Skeletal muscle satellite cell (primary cell): ENCODE data around the gene ATPAF2.

Experiments used
- H3K27me3 ChIP-seq: 2 replicates; pipeline ENCODE4 v1.7.0; 2013; ENCODE audit warnings: low read length; ENCODE audit not compliant: control insufficient read depth, insufficient read depth
- H3K36me3 ChIP-seq: 2 replicates; pipeline ENCODE4 v1.7.0; 2013; ENCODE audit warnings: mild to moderate bottlenecking, control low read depth, low read length; ENCODE audit not compliant: insufficient read depth
- H3K4me1 ChIP-seq: 2 replicates; pipeline ENCODE4 v1.7.0; 2013; ENCODE audit warnings: low read length; ENCODE audit not compliant: control insufficient read depth, insufficient read depth
- H3K4me2 ChIP-seq: 2 replicates; pipeline ENCODE4 v1.7.0; 2013; ENCODE audit warnings: mild to moderate bottlenecking, low read length
- H3K4me3 ChIP-seq: 2 replicates; pipeline ENCODE4 v1.7.0; 2013; ENCODE audit warnings: low read length
- H3K9ac ChIP-seq: 2 replicates; pipeline ENCODE4 v1.7.0; 2013; ENCODE audit warnings: mild to moderate bottlenecking, low read depth, low read length, moderate library complexity
- H3K9me3 ChIP-seq: replicated peaks from 2 replicates; pipeline ENCODE4 v1.7.0; 2013; ENCODE audit warnings: mild to moderate bottlenecking, control low read depth, low read length

ATPAF2 gene

DNA sequence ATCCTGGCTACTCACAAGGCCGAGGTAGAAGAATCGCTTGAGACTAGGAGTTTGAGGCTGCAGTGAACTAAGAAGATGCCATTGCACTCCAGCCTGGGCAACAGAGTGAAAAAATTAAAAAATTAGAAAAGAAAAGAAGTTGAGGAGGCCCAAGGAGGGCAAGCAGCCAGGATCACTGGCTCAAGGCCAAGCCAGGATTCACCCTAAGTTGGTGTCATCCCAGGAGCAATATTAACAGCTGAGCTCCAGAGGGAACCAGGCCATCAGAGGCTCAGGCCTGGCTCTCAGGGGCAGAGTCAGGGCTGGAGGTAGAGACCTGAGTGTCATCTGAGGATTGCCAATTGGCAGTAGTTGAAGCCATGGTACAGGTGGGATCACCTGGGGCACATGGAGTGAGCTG lies 45.6 kb downstream of the ATPAF2 start:
- H3K9ac ChIP-seq, result no peak overlapping the region
- no peak overlapping the region for H3K4me2 ChIP-seq
- H3K4me1 ChIP-seq, result peaks cover 13% of the 10 kb centered on the region
- no peaks in the 10 kb centered on the region for H3K9me3 ChIP-seq
- no peaks in the 10 kb centered on the region for H3K27me3 ChIP-seq
- no peak overlapping the region for H3K4me3 ChIP-seq
- no peaks in the 10 kb centered on the region for H3K36me3 ChIP-seq

DNA sequence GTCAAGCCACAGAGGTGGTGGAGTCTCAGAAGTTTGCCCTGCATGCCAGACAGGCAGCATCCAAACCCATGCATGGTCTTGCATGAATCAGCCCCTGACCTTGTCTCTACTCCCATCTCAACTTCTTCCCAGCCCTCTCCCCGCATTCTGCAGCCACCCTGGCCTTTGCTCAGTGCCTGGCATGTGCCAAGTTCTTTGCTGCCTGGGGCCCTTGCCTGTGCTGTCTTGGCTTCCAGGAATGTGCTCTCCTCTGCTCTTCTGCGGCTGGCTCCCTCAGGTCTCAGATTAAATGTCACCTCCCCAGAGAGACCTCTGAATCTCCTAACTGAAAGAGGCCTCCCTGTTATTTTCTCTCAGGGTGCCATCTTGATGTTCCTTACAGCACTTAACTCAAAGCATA lies 48.7 kb downstream of the ATPAF2 start:
- Histone ChIP-seq H3K9me3 (no peaks in the 10 kb centered on the region), H3K9ac (no peak overlapping the region), H3K4me1 (peaks cover 13% of the 10 kb centered on the region), H3K4me2 (no peak overlapping the region), H3K36me3 (no peaks in the 10 kb centered on the region), H3K27me3 (no peaks in the 10 kb centered on the region), H3K4me3 (no peak overlapping the region)

DNA sequence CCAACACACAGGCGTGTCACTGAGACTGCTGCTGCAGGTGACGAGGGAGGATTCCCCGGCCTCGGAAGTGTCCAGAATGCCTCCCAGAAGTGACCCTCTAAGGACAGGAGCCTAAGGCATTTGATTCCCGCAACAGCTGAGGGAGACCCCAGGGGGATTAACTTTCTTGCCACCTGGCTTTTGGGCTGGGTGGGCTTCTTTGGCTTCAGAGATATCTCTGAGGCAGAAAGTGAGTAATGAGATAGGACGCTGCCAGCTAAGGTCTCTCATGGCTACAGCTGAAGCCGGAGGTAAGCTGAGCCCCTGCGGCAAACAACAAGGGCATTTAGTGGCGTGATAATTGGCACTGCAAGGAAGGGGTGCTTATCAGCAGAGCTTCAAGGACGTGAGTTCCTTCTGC lies 49.4 kb downstream of the ATPAF2 start:
- Histone ChIP-seq H3K27me3 (no peaks in the 10 kb centered on the region), H3K4me2 (no peak overlapping the region), H3K9me3 (no peaks in the 10 kb centered on the region), H3K4me1 (peaks cover 13% of the 10 kb centered on the region), H3K36me3 (no peaks in the 10 kb centered on the region), H3K9ac (no peak overlapping the region), H3K4me3 (no peak overlapping the region)

DNA sequence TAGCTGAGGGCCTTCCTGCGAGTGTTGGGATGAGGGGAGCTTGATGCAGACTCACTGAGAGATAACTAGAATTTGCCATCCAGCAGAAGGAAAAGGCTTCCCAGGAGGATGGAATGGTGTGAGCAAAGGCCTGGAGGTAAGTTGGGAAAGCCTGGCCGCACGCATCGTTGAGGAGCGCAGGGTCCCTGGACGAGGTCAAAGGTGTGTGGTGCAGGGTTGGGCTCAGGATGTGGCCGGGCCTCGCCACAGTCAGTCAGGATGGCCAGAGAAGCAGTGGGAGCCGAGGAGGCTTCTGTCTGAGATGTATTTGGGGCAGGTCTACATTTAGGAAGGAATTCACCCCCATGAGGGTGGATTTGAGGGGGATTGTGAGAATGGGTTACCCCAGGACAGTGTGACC lies 49.9 kb downstream of the ATPAF2 start:
- Histone ChIP-seq H3K4me1 (peaks cover 13% of the 10 kb centered on the region), H3K27me3 (no peaks in the 10 kb centered on the region), H3K9ac (no peak overlapping the region), H3K9me3 (no peaks in the 10 kb centered on the region), H3K4me3 (no peak overlapping the region), H3K36me3 (no peaks in the 10 kb centered on the region), H3K4me2 (no peak overlapping the region)

DNA sequence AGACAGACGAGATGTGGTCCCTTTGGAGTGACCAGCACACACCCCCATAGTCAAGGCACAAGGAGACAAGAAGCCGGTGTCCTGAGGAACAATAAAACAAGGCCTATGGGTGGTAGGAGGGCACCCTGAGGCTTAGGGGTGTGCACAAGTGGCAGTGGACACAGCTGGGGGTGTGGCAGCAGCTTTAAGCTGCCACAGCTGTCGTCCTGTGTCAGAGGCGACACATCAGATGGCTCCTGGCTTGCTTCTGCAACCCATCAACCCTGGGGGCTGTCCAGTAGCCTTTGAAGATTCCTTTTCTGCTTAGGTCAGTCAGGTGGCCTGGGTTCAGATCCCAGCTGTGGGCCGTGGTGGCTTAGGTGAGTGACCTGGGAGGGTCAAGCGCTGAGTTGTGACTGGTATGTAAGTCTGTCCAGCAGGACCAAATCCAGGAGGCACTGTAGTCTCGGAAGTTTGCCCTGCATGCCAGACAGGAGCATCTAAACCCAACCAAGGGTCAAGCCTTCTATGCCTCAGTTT lies 50.5 kb downstream of the ATPAF2 start:
- Histone ChIP-seq H3K4me2 (no peak overlapping the region), H3K9me3 (no peaks in the 10 kb centered on the region), H3K4me1 (peaks cover 13% of the 10 kb centered on the region), H3K36me3 (no peaks in the 10 kb centered on the region), H3K27me3 (no peaks in the 10 kb centered on the region), H3K4me3 (no peak overlapping the region), H3K9ac (no peak overlapping the region)

DNA sequence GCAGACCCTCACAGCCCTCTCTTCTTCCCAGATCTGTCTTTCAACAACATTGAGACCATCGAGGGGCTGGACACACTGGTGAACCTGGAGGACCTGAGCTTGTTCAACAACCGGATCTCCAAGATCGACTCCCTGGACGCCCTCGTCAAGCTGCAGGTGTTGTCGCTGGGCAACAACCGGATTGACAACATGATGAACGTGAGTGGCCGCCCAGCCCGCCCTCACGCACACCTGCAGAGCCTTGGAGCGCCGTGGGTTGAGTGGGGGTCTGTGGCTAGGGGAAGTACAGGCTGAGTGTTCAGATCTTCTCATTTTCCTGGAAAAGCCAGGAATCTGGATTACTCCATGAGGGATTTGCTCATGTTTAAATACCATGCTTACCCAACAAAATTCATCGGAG lies 51.1 kb downstream of the ATPAF2 start:
- no peak overlapping the region for H3K4me2 ChIP-seq
- no peaks in the 10 kb centered on the region for H3K36me3 ChIP-seq
- H3K4me3 ChIP-seq, result no peak overlapping the region
- H3K9me3 ChIP-seq, result no peaks in the 10 kb centered on the region
- no peak overlapping the region for H3K9ac ChIP-seq
- H3K4me1 ChIP-seq, result peaks cover 18% of the 10 kb centered on the region
- no peaks in the 10 kb centered on the region for H3K27me3 ChIP-seq

DNA sequence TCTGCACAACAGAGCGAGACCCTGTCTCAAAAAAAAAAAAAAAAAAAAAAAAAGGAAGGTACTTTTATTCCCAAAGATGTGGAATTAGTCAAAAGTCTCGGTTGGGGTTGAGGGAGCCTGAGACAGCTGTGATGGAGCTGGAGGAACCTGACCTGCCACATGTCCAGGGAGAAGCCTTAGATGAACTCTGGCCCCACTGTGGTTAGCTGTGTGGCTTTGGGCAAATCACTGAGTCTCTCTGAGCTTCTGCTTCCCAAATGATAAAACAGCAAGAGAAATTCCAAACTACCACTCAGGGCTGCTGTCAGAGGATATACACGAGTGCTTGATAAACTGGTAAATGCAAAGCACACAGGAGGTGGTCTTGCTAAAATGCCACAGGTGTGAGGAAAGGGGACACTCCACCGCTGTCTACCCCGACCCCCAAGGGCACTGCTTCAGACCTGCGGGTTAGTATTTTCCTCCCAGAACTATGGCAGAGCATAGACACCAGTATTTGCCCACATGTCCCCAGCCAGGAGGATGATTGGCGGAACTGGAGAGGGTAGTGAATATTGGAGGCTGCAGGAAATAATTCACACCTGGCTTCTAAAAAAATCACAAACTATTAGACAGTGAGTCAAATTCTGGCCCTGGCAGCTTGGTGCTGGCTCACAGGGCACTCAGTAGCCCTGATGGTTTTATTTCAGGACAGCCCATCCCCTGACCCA lies 51.6 kb downstream of the ATPAF2 start:
- H3K27me3 ChIP-seq, result no peaks in the 10 kb centered on the region
- no peak overlapping the region for H3K4me3 ChIP-seq
- H3K4me2 ChIP-seq, result no peak overlapping the region
- no peak overlapping the region for H3K9ac ChIP-seq
- H3K4me1 ChIP-seq, result peaks cover 18% of the 10 kb centered on the region
- H3K9me3 ChIP-seq, result no peaks in the 10 kb centered on the region
- H3K36me3 ChIP-seq, result no peaks in the 10 kb centered on the region

DNA sequence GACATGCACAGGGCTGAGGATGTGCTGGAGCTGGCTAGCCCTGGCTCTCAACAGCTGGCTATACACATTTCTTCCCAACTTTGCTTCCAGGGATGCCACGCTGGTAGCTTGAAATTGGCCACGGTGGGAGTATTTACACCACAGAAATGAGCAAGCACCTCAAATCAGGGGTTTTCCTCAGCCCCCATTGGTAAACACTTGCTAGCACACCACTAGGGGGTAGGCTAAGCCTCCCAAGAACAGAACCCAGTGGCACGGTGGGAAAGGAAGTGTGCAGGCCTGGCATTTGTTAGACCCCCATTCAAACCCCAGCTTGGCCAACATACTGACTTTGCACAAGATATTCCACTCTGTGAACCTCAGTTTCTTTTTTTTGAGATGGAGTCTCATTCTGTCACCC lies 53.4 kb downstream of the ATPAF2 start:
- H3K4me3 ChIP-seq, result no peak overlapping the region
- H3K4me2 ChIP-seq, result no peak overlapping the region
- H3K36me3 ChIP-seq, result no peaks in the 10 kb centered on the region
- H3K9ac ChIP-seq, result no peak overlapping the region
- peaks cover 10% of the 10 kb centered on the region for H3K4me1 ChIP-seq
- no peaks in the 10 kb centered on the region for H3K27me3 ChIP-seq
- H3K9me3 ChIP-seq, result no peaks in the 10 kb centered on the region

DNA sequence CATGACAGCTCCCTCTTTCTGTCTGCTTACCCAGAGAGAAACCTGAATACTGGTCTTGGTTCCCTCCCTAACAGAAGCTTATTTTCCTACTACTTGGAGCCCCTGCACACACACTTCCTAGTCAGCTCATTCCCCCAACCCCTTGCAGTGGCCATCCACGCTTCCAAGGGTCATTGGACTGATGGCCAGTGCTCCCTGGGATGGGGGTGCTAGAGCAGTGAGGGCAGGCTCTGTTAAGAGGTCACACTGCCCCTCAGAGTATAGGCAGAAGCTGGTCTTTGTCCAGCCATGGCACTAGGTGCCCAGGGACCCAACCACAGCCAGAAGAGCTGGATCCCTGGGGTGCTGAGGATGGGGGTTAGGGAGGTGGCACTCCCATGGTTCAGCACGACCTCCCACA lies 53.8 kb downstream of the ATPAF2 start:
- H3K4me2 ChIP-seq, result no peak overlapping the region
- no peaks in the 10 kb centered on the region for H3K9me3 ChIP-seq
- no peaks in the 10 kb centered on the region for H3K36me3 ChIP-seq
- H3K4me3 ChIP-seq, result no peak overlapping the region
- H3K9ac ChIP-seq, result no peak overlapping the region
- H3K4me1 ChIP-seq, result peaks cover 6% of the 10 kb centered on the region
- no peaks in the 10 kb centered on the region for H3K27me3 ChIP-seq

DNA sequence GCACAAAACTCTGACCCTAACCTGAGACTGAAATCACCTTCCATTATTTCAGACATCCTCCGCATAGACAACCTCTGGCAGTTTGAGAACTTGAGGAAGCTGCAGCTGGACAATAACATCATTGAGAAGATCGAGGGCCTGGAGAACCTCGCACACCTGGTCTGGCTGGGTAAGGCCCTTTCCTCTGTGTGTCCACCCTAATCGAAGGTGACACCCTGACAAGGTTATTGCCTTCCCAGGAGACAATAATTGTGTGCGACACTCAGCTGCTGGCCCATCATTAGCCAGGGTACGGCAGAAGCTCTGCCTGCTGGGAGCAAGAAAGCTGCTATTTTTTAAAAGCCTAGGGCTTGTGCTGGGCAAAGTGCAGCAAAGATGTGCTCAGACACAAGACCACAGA lies 55.2 kb downstream of the ATPAF2 start:
- H3K36me3 ChIP-seq, result no peaks in the 10 kb centered on the region
- no peak overlapping the region for H3K4me2 ChIP-seq
- no peak overlapping the region for H3K4me3 ChIP-seq
- no peaks in the 10 kb centered on the region for H3K27me3 ChIP-seq
- peaks cover 6% of the 10 kb centered on the region for H3K4me1 ChIP-seq
- no peak overlapping the region for H3K9ac ChIP-seq
- H3K9me3 ChIP-seq, result no peaks in the 10 kb centered on the region

DNA sequence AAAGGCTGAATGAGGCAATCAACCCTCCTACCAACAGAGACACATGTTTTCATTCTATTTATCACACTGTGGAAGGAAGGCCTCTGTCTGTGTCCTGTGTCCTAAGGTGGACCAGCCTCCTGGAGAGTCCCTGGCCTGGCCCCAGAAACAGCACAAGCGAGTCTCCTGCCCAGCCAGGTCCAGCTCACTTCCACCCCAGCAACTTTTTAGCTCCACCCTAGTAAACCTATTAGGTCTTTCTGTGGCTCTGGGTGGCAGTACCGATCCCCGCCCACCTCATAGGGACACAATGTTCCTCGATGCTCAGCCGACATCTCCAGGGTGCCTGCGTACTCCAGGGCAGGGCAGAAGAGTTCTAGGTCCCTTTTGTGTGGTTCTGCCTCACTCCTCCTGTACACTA lies 55.6 kb downstream of the ATPAF2 start:
- Histone ChIP-seq H3K36me3 (no peaks in the 10 kb centered on the region), H3K4me2 (no peak overlapping the region), H3K4me1 (peaks cover 6% of the 10 kb centered on the region)

DNA sequence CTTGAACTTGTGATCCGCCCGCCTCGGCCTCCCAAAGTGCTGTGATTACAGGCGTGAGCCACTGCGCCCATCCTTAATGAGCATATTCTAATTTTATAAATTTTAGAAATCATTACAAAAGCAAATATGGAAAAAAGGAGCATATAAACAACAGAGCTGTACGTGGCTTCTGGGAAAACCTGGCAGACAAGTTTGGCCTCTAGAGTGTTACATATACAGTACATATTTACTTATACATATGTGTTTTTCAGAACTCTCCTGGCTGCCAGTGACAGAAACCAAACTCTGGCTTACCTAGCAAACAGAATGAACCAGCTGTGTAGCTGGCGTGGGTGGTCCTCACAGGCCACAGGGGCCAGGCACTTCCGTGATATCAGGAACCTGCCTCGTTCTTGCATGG lies 56.2 kb downstream of the ATPAF2 start:
- no peaks in the 10 kb centered on the region for H3K9me3 ChIP-seq
- no peaks in the 10 kb centered on the region for H3K36me3 ChIP-seq
- no peak overlapping the region for H3K4me3 ChIP-seq
- H3K4me1 ChIP-seq, result peaks cover 6% of the 10 kb centered on the region
- H3K9ac ChIP-seq, result no peak overlapping the region
- H3K27me3 ChIP-seq, result no peaks in the 10 kb centered on the region
- no peak overlapping the region for H3K4me2 ChIP-seq

More for the DNA sequence above, 55.6 kb downstream of the ATPAF2 start:
- no peak overlapping the region for H3K9ac ChIP-seq
- no peaks in the 10 kb centered on the region for H3K27me3 ChIP-seq
- H3K9me3 ChIP-seq, result no peaks in the 10 kb centered on the region
- no peak overlapping the region for H3K4me3 ChIP-seq
